HepG2 (cell line): Measurements from ENCODE around the gene KIF23. TPM values are rescaled to one million over a fixed set of nuclear protein-coding genes. Genes with fewer than 3 reads are reported as not detected.

Experiments
- AHDC1 ChIP-seq: sonication (generic); formaldehyde crosslinking; IDR thresholded peaks from 2 replicates; pipeline ENCODE4 v1.5.1; 2020; ENCODE audit warnings: mild to moderate bottlenecking, missing genetic modification reagents, borderline replicate concordance
- ATF2 ChIP-seq: sonication (generic); formaldehyde crosslinking; IDR thresholded peaks from 2 replicates; pipeline ENCODE4 v1.4.0; 2020; ENCODE audit warnings: missing genetic modification reagents
- BATF2 ChIP-seq: sonication (generic); formaldehyde crosslinking; IDR thresholded peaks from 2 replicates; pipeline ENCODE4 v1.8.0; 2022; ENCODE audit warnings: mild to moderate bottlenecking, missing genetic modification reagents, moderate library complexity
- HDAC1 ChIP-seq: sonication (generic); formaldehyde crosslinking; IDR thresholded peaks from 2 replicates; pipeline ENCODE4 v1.5.1; 2020; ENCODE audit warnings: mild to moderate bottlenecking, missing genetic modification reagents
- HES4 ChIP-seq: sonication (generic); formaldehyde crosslinking; IDR thresholded peaks from 2 replicates; pipeline ENCODE4 v1.9.0; 2021; ENCODE audit warnings: mild to moderate bottlenecking, missing genetic modification reagents, borderline replicate concordance
- MXD1 ChIP-seq: sonication (generic); formaldehyde crosslinking; IDR thresholded peaks from 2 replicates; pipeline ENCODE4 v1.4.0; 2020; ENCODE audit warnings: mild to moderate bottlenecking, missing genetic modification reagents
- NCOA5 ChIP-seq: sonication (generic); formaldehyde crosslinking; IDR thresholded peaks from 2 replicates; pipeline ENCODE4 v1.4.0; 2020; ENCODE audit warnings: missing genetic modification reagents
- PLRG1 ChIP-seq: fragments of 450-650 bp; conservative IDR thresholded peaks from 2 replicates; pipeline ENCODE4 v1.6.1; 2016
- POLR2A ChIP-seq, 2 experiments: IDR thresholded peaks; 2 replicates each; pipeline ENCODE4 v1.6.1; 2011; ENCODE audit warnings: low read depth in 2 of 2, low read length in 2 of 2, mild to moderate bottlenecking in 1 of 2, moderate library complexity in 1 of 2; ENCODE audit not compliant: insufficient read depth in 1 of 2
- SALL2 ChIP-seq: sonication (generic); formaldehyde crosslinking; IDR thresholded peaks from 2 replicates; pipeline ENCODE4 v1.8.1; 2023; ENCODE audit warnings: mild to moderate bottlenecking, missing genetic modification reagents, inconsistent platforms
- SATB2 ChIP-seq: sonication (generic); formaldehyde crosslinking; IDR thresholded peaks from 2 replicates; pipeline ENCODE4 v1.5.0; 2020; ENCODE audit warnings: missing genetic modification reagents
- ZBTB1 ChIP-seq: sonication (generic); formaldehyde crosslinking; IDR thresholded peaks from 2 replicates; pipeline ENCODE4 v1.4.0; 2020; ENCODE audit warnings: missing genetic modification reagents, borderline replicate concordance
- ZBTB34 ChIP-seq: sonication (generic); formaldehyde crosslinking; IDR thresholded peaks from 2 replicates; pipeline ENCODE4 v1.8.0; 2022; ENCODE audit warnings: mild to moderate bottlenecking, missing genetic modification reagents
- ZNF24 ChIP-seq: fragments of 450-650 bp; IDR thresholded peaks from 2 replicates; pipeline ENCODE4 v1.6.1; 2017; ENCODE audit warnings: antibody characterized with exemption, mild to moderate bottlenecking
- ZNF275 ChIP-seq: sonication (generic); formaldehyde crosslinking; IDR thresholded peaks from 2 replicates; pipeline ENCODE4 v1.8.0; 2022; ENCODE audit warnings: missing genetic modification reagents, mild to moderate bottlenecking, inconsistent platforms, borderline replicate concordance
- ZNF556 ChIP-seq: sonication (generic); formaldehyde crosslinking; IDR thresholded peaks from 2 replicates; pipeline ENCODE4 v1.4.0; 2020; ENCODE audit warnings: mild to moderate bottlenecking, missing genetic modification reagents, borderline replicate concordance
- ZNF674 ChIP-seq: sonication (generic); formaldehyde crosslinking; IDR thresholded peaks from 2 replicates; pipeline ENCODE4 v1.5.0; 2020; ENCODE audit warnings: low read depth, mild to moderate bottlenecking, missing genetic modification reagents
- ZNF841 ChIP-seq: sonication (generic); formaldehyde crosslinking; IDR thresholded peaks from 2 replicates; pipeline ENCODE4 v1.8.1; 2023; ENCODE audit warnings: missing genetic modification reagents, borderline replicate concordance
- polyA plus RNA-seq, 8 experiments: library from polyadenylated mRNA; depleted of rRNA in 3 of 8; stranded (reverse) in 7 of 8; unstranded in 1 of 8; fragments of >200 nt; fragmentation: Illumina TruSeq in 4 of 8; extraction: Trizol in 4 of 8; gene quantifications; 2 replicates each; pipeline versions ENCODE4 v1.2.1 to v1.2.3, GENCODE V29; 2011 to 2016; ENCODE audit warnings: low read depth in 4 of 8, missing spikeins in 1 of 8, mixed read lengths in 1 of 8; ENCODE audit not compliant: insufficient read depth in 1 of 8
- total RNA-seq, 5 experiments: library from RNA; depleted of rRNA; stranded (reverse); fragments of >200 nt; fragmentation: Illumina TruSeq; extraction: Trizol; gene quantifications; 2 replicates each; pipeline ENCODE4 v1.2.3, GENCODE V29; 2016; ENCODE audit warnings: low read depth in 1 of 5

KIF23 gene
- total and polyA plus RNA-seq, 2 of the 13 experiments (the other 11 are each of a cell fraction or from before 2014, with no cell fraction given): 11.3 to 38.1 TPM

GRCh38 chr15:69452692-69453521, 38.8 kb downstream of the KIF23 start, which contains the start of gene RPLP1 (continued):
- TF ChIP-seq ATF2 (peak; percentile 53), POLR2A (IDR thresholded peaks at IDR 0.05; ENCODE audit: insufficient read depth in 1 of 2, low read depth in 2 of 2, low read length in 2 of 2) (peak; percentile 99 to 100), ZBTB34 (CRISPR knock-in tag) (peak; percentile 75), BATF2 (CRISPR knock-in tag) (peak; percentile 62; the same call in 1 of the 2 replicates), SALL2 (CRISPR knock-in tag) (peak; percentile 86), HES4 (CRISPR knock-in tag) (peak; percentile 82), ZNF841 (CRISPR knock-in tag) (no peak), AHDC1 (CRISPR knock-in tag) (no peak), ZNF275 (CRISPR knock-in tag) (peak; percentile 95), ZBTB1 (CRISPR knock-in tag) (peak; percentile 26; the same call in 1 of the 2 replicates), SATB2 (CRISPR knock-in tag) (peak; percentile 59; the same call in 1 of the 2 replicates), PLRG1 (no peak), ZNF674 (CRISPR knock-in tag) (0 out of 2 replicates have a peak, but pooled peaks have one; percentile 53), HDAC1 (CRISPR knock-in tag) (peak; percentile 66), MXD1 (peak; percentile 95), ZNF24 (0 out of 2 replicates have a peak, but pooled peaks have one; percentile 30), NCOA5 (CRISPR knock-in tag) (0 out of 2 replicates have a peak, but pooled peaks have one; percentile 8), ZNF556 (CRISPR knock-in tag) (peak; percentile 53)
